MCF 10A (cell line): ENCODE results near the gene KRTAP9-8. TPM values are rescaled to one million over a fixed set of nuclear protein-coding genes. Genes with fewer than 3 reads are reported as not detected.
"Not testable (repeated sequence)": the region's sequence is repeated elsewhere in the genome, so short reads cannot be mapped to it uniquely, and the experiment has no call there.

ENCODE experiments used
- Bru-seq: library from RNA; stranded (reverse); fragments of 400-500 nt; gene quantifications from one replicate; lab custom pipeline; 2021; lab: Mats Ljungman, UMichigan
- BruChase-seq, 2 experiments: library from RNA; stranded (reverse); fragments of 400-500 nt; gene quantifications; one replicate each; lab custom pipeline; 2021; lab: Mats Ljungman, UMichigan
- BruUV-seq: library from RNA; stranded (reverse); fragments of 400-500 nt; replicated peaks from 2 replicates; lab custom pipeline; 2021; lab: Mats Ljungman, UMichigan
- CTCF ChIA-PET: fragments of 300-600 bp; sonication (Branson Sonifier 250); formaldehyde crosslinking; extraction: SDS; loops from one replicate; lab custom pipeline; 2021; ENCODE audit warnings: antibody characterized with exemption, inconsistent platforms; lab: Yijun Ruan, JAX
- POLR2A ChIA-PET: fragments of 300-600, 350-650 bp; sonication (Branson Sonifier 250); formaldehyde crosslinking; extraction: SDS; loops from one replicate; lab custom pipeline; 2020; ENCODE audit warnings: antibody characterized with exemption, inconsistent platforms; lab: Yijun Ruan, JAX
- DNase-seq: peaks from one replicate; pipeline ENCODE4 v3.0.0-alpha.2; 2018; ENCODE audit not compliant: unreplicated experiment
- H3K27ac Mint-ChIP-seq: one replicate; pipeline ENCODE4 v1.8.0; 2022; ENCODE audit warnings: mild to moderate bottlenecking, low read depth, mixed read lengths; ENCODE audit not compliant: unreplicated experiment
- H3K27me3 Mint-ChIP-seq: one replicate; pipeline ENCODE4 v1.8.0; 2022; ENCODE audit warnings: mixed read lengths; ENCODE audit not compliant: insufficient read depth, unreplicated experiment
- H3K36me3 Mint-ChIP-seq: one replicate; pipeline ENCODE4 v1.8.0; 2022; ENCODE audit warnings: mild to moderate bottlenecking, moderate library complexity, mixed read lengths; ENCODE audit not compliant: insufficient read depth, unreplicated experiment
- H3K4me1 Mint-ChIP-seq: one replicate; pipeline ENCODE4 v1.8.0; 2022; ENCODE audit warnings: mixed read lengths; ENCODE audit not compliant: insufficient read depth, unreplicated experiment
- H3K4me3 Mint-ChIP-seq: one replicate; pipeline ENCODE4 v1.8.0; 2022; ENCODE audit warnings: mild to moderate bottlenecking, moderate library complexity, mixed read lengths; ENCODE audit not compliant: unreplicated experiment
- H3K9me3 Mint-ChIP-seq: one replicate; pipeline ENCODE4 v1.8.0; 2022; ENCODE audit warnings: mixed read lengths; ENCODE audit not compliant: unreplicated experiment
- intact Hi-C: fragments of 100-400 bp; cut with micrococcal nuclease; formaldehyde crosslinking; loops from 2 replicates; pipeline ENCODE4 v1.14.1; 2022
- long read RNA-seq: library from polyadenylated mRNA; stranded (forward); transcript quantifications from one replicate; pipeline ENCODE4 v2.0.0, GENCODE V29; 2022
- total RNA-seq: library from RNA; stranded (reverse); gene quantifications from 2 replicates; pipeline ENCODE4 v1.2.3, GENCODE V29; 2022
- TF ChIP-seq, protein P1 (sequence below): fragments of 200-600 bp; IDR thresholded peaks from one replicate; pipeline ENCODE4 v1.8.0; 2022; ENCODE audit warnings: antibody characterized with exemption, mild to moderate bottlenecking; ENCODE audit not compliant: unreplicated experiment

Gene KRTAP9-8, protein sequence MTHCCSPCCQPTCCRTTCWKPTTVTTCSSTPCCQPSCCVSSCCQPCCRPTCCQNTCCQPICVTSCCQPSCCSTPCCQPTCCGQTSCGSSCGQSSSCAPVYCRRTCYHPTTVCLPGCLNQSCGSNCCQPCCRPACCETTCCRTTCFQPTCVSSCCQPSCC
- total RNA-seq (not detected in 2 replicates), Bru-seq, nascent RNA (not detected), BruChase-seq, experiment 1, labeled RNA remaining after a 6-hour chase (not detected), BruChase-seq, experiment 2, labeled RNA remaining after a 2-hour chase (not detected)
- long read RNA-seq: 0 reads

DNA sequence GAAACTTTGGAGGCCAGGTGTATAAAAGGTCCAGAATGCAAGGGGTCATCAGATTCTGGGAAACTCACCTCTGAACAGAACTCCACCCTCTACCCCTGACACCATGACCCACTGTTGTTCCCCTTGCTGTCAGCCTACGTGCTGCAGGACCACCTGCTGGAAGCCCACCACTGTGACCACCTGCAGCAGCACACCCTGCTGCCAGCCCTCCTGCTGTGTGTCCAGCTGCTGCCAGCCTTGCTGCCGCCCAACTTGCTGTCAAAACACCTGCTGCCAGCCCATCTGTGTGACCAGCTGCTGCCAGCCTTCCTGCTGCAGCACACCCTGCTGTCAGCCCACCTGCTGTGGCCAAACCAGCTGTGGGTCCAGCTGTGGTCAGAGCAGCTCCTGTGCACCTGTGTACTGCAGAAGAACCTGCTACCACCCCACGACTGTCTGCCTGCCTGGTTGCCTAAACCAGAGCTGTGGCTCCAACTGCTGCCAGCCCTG, at the start of gene KRTAP9-8:
Gene KRTAP9-8 (plus strand): TSS at position 51 of the 489 bp plus-strand sequence. CDS start 53 bp downstream, at position 104.
- DNase-seq, H3K27ac Mint-ChIP-seq, H3K4me1 Mint-ChIP-seq, H3K36me3 Mint-ChIP-seq, CTCF ChIA-PET, H3K4me3 Mint-ChIP-seq, H3K9me3 Mint-ChIP-seq, intact Hi-C loops, BruUV-seq: not testable (repeated sequence)
- POLR2A ChIA-PET: interaction anchor here (0.7 kb wide), 1 partner anchor 221 kb away, joined by 3 read pairs; no protein-coding TSS in a partner anchor
- peaks cover 67% of the 10 kb centered on the region for H3K27me3 Mint-ChIP-seq

DNA sequence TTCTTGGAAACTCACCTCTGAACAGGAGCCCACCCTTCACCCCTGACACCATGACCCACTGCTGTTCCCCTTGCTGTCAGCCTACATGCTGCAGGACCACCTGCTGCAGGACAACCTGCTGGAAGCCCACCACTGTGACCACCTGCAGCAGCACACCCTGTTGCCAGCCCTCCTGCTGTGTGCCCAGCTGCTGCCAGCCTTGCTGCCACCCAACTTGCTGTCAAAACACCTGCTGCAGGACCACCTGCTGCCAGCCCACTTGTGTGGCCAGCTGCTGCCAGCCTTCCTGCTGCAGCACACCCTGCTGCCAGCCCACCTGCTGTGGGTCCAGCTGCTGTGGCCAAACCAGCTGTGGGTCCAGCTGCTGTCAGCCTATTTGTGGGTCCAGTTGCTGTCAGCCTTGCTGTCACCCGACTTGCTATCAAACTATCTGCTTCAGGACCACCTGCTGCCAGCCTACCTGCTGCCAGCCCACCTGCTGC, 47.9 kb upstream of the KRTAP9-8 start, which contains the start of gene KRTAP9-1:
Gene KRTAP9-1 (plus strand): TSS at position 51 of the 482 bp plus-strand sequence. CDS start 0 bp downstream, at position 51.
- H3K36me3 Mint-ChIP-seq, intact Hi-C loops, H3K4me1 Mint-ChIP-seq, H3K4me3 Mint-ChIP-seq, DNase-seq, BruUV-seq, H3K9me3 Mint-ChIP-seq, CTCF ChIA-PET, H3K27ac Mint-ChIP-seq: not testable (repeated sequence)
- POLR2A ChIA-PET: interaction anchor here (0.6 kb wide), 1 partner anchor 351 kb away, joined by 3 read pairs; no protein-coding TSS in a partner anchor
- peaks cover 53% of the 10 kb centered on the region for H3K27me3 Mint-ChIP-seq

DNA sequence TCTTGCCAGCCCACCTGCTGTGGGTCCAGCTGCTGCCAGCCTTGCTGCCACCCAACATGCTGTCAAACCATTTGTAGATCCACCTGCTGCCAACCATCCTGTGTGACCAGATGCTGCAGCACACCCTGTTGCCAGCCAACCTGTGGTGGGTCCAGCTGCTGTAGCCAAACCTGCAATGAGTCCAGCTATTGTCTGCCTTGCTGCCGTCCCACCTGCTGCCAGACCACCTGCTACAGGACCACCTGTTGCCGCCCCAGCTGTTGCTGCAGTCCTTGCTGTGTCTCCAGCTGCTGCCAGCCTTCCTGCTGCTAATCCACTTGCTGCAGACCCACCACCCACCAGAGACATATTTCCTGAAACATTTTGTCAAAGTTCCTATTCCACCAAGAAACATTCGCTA, 47.5 kb upstream of the KRTAP9-8 start:
- intact Hi-C loops: no loop called here
- Mint-ChIP-seq H3K4me1 (no peaks in the 10 kb centered on the region), H3K4me3 (no peak overlapping the region), H3K27ac (no peak overlapping the region), H3K36me3 (no peaks in the 10 kb centered on the region), H3K27me3 (peaks cover 53% of the 10 kb centered on the region), H3K9me3 (no peaks in the 10 kb centered on the region)
- TF ChIP-seq, protein P1, sequence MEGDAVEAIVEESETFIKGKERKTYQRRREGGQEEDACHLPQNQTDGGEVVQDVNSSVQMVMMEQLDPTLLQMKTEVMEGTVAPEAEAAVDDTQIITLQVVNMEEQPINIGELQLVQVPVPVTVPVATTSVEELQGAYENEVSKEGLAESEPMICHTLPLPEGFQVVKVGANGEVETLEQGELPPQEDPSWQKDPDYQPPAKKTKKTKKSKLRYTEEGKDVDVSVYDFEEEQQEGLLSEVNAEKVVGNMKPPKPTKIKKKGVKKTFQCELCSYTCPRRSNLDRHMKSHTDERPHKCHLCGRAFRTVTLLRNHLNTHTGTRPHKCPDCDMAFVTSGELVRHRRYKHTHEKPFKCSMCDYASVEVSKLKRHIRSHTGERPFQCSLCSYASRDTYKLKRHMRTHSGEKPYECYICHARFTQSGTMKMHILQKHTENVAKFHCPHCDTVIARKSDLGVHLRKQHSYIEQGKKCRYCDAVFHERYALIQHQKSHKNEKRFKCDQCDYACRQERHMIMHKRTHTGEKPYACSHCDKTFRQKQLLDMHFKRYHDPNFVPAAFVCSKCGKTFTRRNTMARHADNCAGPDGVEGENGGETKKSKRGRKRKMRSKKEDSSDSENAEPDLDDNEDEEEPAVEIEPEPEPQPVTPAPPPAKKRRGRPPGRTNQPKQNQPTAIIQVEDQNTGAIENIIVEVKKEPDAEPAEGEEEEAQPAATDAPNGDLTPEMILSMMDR: no peak
- CTCF ChIA-PET: interaction anchor here (0.7 kb wide), 1 partner anchor 35 kb away, joined by 4 read pairs; no protein-coding TSS in a partner anchor
- BruUV-seq: no TSS peak
- POLR2A ChIA-PET: interaction anchor here (0.6 to 0.8 kb wide), 2 partner anchors 351 to 642 kb away, joined by 3 read pairs; no protein-coding TSS in a partner anchor
- DNase-seq: no peak

DNA sequence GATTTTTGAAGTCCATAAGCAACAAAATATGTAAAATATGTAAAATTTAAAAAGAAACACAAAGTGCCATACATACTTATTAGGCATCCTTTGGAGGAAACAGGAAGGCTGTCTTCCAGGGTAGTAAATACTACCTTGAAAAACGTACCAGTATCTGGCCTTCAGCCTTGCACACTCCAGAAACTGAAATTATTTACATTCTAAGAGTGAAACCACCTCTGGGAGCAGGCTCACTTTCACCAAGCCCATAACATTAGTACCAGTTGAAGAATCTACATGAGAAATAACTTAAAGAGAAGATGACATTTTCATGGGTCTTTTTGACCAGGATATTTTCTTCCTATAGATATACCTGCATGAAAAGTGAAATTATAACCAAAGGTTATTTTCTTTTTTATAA, 41.7 kb upstream of the KRTAP9-8 start:
- no peaks in the 10 kb centered on the region for H3K36me3 Mint-ChIP-seq
- POLR2A ChIA-PET: no interaction called here
- H3K4me1 Mint-ChIP-seq: no peaks in the 10 kb centered on the region
- peaks cover 8% of the 10 kb centered on the region for H3K9me3 Mint-ChIP-seq
- intact Hi-C loops: no loop called here
- DNase-seq: no peak
- TF ChIP-seq, protein P1: no peak
- peaks cover 57% of the 10 kb centered on the region for H3K27me3 Mint-ChIP-seq
- no peak overlapping the region for H3K4me3 Mint-ChIP-seq
- no TSS peak for BruUV-seq
- CTCF ChIA-PET: no interaction called here
- H3K27ac Mint-ChIP-seq: no peak overlapping the region
